HG03432 (cell line): ENCODE results near the gene SCYGR1.
"Not testable (repeated sequence)": the region's sequence is repeated elsewhere in the genome, so short reads cannot be mapped to it uniquely, and the experiment has no call there.

ENCODE experiments used
- ATAC-seq: cut with Tn5 transposase; IDR thresholded peaks from one replicate; pipeline ENCODE4 v1.9.1; 2021; ENCODE audit warnings: mild to moderate bottlenecking, moderate library complexity; ENCODE audit not compliant: unreplicated experiment

SCYGR1 gene

DNA sequence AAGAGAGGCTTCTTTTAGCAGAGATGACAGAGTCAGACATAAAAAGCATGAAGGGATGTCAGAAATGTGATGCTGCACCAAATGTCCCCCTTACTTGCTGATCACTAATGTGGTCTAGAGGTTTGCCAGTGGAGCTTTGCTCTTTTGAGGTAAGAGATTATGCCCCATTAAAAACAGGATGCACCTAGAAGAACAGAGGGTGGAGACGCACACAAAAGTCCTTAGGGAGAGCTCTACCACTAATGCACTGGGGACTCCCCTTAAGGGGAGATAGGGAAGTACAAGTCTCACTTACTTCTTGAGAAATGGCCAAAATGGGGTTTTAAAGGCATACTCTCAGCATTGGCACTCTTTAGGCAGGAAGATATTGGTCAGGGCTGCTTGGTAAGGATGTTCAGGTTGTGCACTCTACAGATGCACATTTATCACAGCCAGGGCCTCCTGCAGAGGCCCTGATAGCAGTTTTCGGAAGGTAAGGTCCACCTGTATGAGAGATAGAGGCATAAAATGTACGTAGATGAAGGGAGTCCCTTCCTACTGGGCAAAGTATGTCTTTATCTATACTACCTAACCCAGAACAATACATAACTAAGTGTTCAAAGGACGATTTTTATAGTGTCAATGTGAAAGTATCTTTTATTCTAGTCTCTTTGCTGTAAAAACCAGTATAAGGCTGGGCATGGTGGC, 17.0 kb upstream of the SCYGR1 start:
- ATAC-seq = no peak

DNA sequence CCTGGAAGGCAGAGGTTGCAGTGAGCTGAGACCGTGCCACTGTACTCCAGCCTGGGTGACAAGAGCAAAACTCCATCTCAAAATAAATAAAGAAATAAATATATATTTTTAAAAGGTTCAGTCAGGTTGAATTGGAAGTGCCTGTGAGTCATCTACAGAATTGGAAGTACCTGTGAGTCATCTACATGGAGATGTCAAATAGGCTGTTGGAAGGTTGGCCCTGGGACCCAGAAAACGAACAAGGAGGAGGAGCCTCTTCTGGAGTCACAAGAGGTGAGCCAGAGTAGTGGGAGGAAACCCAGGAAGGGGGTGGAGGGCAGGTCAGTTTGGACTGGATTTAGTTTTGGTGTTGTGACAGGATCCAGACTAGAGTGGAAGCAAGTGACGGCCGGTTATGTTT, 15.2 kb upstream of the SCYGR1 start:
- no peak for ATAC-seq

DNA sequence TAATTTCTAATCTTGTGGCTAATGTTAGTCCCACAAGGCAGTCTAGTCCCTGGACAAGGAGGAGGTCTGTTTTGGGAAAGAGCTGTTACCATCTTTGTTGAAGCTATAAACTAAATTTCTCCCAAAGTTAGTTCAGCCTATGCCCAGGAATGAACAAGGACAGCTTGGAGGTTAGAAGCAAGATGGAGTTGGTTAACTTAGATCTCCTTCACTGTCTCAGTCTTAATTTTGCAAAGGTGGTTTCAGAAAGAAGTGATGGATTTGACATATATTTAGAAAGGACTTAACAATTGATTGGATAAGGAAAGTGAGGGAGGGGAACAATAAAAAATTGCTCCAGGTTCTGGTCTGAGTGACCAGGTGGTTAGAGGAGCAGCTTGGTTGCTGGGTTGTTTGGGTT, 14.6 kb upstream of the SCYGR1 start:
- ATAC-seq = no peak

DNA sequence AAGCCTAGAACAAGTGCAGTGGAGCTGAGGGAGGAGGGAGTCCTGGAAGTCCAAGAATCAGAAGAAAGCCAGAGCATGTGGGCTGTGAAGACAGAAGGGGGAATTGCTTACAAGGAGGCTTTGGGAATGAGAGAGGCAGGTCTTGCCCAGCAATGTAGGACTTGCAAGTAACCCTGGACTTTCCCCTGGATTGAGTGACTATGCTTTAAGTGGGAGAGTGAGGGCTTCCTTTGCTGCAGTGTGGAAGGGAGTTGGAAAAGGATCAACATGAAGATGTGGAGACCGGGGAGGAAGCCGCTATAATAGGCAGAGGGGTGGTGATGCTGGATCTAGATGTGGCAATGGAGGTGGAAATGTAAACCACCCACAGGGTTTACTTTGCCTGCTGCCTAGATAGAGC, 13.8 kb upstream of the SCYGR1 start:
- ATAC-seq = no peak

DNA sequence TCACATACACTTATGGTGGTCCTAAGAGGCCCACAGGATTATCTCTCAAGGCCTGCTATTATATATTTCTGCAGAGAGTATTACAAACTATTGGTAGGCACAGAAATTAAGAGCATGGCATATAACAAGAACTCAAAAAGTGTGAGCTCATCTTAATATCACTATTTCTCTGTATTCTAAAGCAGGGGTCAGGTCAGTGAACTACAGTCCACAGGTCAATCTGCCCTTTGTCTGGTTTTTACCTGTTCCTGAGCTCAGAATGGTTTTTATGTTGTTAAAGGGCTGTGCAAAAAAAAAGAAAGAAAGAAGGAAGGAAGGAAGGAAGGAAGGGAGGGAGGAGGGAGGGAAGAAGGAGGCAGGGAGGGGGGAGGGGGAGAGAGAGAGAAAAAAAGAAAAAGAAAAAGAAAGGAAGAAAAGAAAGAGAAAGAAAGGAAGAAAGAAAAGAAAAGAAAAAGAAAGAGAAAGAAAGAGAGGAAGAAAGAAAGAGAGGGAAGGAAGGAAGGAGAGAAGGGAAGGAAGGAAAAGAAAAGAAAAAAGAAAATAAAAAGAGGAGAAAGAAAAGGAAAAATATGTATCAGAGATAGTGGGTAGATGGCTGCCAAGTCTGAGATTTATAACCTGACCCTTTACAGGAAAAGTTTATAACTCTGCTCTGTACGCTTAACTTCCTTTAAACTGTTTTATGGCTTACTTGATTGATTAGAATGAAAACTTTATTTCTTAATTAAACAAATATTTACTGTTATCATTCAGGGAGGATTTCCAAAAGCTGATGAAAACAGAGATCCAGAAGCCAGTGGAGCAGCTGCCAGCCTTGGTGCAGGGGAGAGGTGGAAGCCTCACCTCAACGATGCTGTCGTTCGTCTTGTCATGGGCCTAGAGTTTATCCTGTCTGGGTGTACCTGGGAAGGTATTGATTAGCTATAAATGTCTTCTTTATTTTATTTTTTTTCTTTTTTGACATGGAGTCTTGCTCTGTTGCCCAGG, 11.2 kb upstream of the SCYGR1 start:
- no peak for ATAC-seq

DNA sequence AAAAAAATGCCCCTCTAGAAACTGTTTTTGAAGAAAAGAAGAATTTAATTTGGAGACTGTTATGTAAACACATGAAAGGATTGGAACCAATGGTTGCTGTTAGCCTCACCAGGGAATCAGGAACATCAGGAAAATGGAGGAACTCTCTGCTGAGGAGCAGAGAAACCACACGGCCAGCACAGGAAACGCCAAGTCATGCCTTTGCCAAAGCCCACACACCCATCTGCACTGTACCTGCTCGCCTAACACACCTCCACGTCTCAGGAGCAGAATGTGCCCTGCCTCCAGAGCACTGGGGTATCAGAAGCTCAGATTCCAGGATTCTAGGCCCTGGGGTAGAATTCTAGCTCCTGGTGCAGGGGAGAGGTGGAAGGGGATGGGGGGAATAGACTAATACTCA, 9.8 kb upstream of the SCYGR1 start:
- ATAC-seq = no peak

DNA sequence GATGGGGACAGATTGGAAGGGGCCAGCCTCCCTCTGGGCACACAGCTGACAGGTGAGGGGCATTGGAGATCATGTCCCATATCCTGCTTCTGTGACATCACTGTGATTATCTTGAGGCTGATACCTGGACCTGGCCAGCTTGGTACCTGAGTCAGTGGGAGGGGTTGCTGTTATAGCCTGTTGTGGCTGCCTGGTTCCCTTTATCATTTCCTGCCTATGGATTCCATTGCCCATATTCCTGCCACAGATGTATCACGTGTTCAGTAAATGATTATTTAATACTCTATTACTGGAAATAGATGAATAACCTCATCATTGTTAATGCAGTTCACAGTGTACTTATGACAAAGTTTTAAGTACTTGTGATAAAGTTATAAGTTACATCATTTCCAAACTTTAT, 7.8 kb upstream of the SCYGR1 start:
- no peak for ATAC-seq

DNA sequence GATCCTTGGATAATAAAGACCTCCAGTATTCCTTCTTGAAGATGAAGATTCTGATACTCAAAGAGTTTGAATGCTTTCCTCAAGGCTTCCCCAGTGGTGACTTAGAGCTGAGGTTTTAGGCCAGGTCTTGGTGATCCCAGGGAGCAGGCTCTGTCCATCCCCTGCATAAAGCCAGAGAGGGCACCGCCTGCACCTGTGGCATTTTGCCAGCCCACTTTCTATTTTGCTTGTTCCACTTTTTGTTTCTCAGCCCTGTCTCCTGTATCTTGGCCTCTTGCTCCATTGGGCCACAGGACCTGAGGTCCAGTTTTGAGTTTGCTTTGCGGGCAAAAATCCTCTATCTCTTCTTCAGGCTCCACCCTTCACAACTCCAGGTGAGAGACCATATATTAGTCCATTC, 6.7 kb upstream of the SCYGR1 start:
- ATAC-seq = no peak

DNA sequence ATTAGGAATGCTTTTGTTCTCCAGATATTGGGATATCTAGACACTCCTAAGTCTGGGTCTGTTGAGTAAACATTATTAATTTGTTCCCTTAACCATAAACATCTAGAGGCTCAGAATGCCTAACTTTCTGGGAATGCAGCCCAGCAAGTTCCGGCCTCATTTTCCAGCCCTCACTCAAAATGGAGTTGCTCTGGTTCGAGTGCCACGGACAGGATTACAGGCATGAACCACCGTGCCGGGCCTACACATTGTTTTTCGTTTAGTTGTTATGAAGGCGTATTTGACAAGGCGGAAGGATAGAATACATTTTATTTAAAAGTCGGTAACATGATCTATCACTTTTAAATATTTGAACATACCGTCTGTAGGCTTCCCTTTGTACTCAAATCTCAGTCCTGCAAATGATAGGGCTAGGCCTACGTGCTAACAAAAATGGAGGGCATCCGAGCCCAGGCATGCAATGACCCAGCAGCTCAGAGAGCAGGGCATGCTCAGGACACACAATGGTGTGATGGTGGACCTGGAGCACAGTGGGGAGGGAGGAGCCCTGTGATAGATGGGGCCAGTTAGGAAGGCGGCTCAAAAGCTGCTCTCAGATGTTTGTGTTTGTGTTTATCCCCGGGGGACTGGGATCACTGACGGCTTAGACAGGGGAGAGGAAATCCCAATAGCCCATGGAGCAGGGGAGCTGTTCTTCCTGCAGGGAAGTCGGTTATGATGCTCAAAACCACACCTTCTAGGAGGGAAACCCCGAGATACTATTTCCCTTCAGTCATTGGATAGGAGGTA, 2.9 kb upstream of the SCYGR1 start:
- no peak for ATAC-seq

DNA sequence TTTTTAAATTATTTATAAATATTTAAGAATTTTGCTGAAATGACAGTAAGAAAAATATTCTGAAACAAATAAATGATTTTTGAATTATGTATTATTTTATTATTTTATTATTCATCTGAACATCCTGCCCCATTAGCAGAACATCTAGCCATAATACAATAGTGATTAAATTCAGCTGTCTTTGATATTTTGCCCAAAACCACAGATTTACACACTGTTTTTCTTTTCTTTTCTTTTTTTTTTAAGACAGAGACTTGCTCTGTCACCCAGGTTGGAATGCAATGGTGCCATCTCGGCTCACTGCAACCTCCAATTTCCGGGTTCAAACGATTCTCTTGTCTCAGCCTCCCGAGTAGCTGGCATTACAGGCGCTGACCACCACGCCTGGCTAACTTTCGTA, 1.9 kb upstream of the SCYGR1 start:
- ATAC-seq = no peak

DNA sequence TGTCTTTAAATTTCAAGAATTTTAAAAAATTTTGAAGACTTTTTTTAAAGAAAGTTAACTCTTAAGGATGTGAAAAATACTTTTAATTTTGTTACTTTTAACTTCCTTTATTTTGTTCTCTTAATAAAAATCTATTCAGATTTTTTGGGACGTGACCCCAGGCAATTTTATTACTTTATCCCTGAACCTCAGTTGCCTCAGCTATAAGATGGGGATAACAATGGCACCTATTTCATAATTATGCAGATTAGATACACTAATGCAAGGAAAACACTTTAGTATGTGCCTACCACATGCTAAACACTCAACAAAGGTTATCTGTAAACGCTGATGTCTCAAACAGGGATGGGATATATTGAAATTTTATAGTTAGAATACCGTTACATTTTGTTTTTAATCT, 1.5 kb upstream of the SCYGR1 start:
- no peak for ATAC-seq

DNA sequence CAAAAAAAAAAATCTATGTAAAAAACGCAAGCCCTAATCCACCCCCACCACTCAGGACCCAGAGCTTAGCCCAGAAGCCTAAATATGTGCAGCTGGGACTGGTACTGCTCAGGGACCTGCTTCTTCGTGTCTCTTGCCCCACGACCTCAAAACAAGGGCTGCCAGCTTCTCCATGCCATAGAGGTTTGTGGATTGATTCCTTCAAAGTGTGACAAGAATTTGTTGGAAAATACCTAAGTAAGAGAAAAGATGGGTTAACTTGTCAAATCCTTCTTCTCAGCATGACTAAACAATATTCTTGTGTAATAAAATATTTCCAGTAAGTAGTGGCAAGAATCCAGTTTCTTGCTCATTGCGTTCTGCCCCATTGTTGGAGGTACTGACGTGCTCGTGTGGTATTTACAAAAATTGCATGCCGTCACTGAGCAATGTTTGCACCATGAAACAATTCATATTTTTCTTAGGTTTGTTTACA, 825 bp upstream of the SCYGR1 start:
- ATAC-seq = no peak

DNA sequence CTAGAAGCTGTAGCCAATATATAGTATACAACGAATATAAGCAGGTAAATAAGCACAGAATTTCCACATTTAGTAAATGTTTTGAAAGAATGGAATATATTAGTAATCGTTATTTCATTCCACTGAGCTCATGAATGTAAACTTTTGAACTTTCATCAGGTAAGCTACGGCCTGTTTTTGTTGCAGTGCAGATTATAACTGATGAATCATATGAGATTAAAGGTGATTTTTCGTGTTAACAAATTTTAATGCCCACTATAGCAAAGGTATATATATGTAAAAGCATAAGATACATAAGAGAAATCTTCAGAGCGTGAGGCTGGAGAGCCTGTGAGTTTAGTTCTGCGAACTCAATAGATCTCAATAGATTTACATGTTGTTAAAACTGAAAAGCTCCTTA, 1.1 kb downstream of the SCYGR1 start:
- ATAC-seq = no peak

DNA sequence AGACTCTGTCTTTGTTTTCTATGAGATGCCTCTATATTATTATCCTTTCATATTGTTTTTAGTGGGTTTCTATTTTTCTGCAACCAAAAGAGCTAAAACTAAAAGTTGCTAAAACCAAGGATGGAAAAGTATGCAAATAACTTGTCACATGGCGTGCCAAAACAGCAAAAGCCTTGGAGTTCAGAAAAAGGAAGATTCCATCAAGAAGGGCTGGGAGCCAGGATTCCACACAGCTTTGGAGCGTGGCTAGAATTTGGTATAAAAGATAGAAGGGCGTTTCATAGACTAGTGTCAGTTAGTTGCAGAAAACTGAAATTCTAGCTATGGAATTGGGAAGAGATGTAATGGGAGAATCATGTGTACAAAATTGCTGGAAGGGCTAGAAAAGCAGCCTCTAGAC, 4.1 kb downstream of the SCYGR1 start:
- ATAC-seq = no peak

DNA sequence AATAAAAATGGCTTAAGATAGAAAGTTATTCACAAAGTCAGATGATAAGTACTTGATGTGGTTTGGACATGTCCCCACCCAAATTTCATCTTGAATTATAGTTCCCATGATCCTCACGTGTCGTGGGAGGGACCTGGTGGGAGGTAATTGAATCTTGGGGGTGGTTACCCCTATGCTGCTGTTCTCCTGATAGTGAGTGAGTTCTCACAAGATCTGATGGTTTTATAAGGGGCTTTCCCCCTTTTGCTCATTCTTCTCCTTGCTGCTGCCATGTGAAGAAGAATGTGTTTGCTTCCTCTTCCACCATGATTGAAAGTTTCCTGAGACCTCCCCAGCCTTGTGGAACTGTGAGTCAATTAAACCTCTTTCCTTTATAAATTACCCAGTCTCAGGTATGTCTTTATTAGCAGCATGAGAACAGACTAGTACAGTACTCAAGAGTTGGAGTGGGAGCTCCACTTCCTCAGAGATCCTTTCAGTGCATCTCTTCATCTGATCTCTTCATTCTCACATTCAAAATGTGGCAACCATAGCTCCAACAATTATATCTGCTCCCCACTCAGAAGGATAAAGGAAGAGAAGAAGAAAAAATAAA, 5.4 kb downstream of the SCYGR1 start:
- not testable (repeated sequence) for ATAC-seq

DNA sequence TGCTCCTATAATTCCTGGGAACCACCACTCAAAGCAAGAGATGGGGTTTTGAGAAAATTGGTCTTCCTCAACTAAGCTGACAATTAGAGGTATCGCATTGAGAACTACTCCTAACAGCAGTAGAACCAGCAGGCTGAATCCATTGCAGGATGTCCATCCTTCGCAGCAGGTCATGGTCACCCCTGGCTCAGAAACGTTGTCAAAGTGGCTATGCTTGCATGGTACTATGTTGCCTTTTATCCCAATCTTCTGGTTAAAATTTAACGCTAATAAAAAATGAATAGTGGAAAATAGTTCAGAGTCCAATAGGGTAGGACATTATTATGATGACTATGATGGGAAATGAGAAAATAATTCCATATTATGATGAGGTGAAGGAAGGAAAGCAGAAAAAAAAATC, 8.7 kb downstream of the SCYGR1 start, which contains the start of gene TM4SF20:
Gene TM4SF20, minus strand, starts transcription at position 212 of the 400 bp plus-strand sequence. Its CDS starts 38 bp downstream, at position 174.
- no peak for ATAC-seq

DNA sequence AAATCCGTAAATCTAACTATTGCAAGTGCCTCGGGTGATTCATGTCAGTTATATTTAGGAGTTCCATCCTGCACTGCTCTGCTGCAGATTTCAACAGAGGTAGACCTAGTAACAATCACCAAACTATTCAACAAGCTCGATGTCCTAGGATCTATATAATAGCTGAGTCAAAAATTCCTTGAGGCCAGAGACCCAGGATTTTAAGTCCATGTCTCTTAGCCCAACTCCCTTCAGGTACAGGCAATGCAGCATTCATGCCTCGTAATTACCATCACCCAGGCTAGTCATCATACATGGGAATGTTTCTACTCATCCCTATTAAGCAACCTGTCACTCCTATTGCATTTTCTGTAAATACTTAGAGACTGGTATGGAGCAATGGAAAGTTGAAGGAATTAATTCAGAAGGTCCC, 9.4 kb downstream of the SCYGR1 start:
- ATAC-seq = no peak

DNA sequence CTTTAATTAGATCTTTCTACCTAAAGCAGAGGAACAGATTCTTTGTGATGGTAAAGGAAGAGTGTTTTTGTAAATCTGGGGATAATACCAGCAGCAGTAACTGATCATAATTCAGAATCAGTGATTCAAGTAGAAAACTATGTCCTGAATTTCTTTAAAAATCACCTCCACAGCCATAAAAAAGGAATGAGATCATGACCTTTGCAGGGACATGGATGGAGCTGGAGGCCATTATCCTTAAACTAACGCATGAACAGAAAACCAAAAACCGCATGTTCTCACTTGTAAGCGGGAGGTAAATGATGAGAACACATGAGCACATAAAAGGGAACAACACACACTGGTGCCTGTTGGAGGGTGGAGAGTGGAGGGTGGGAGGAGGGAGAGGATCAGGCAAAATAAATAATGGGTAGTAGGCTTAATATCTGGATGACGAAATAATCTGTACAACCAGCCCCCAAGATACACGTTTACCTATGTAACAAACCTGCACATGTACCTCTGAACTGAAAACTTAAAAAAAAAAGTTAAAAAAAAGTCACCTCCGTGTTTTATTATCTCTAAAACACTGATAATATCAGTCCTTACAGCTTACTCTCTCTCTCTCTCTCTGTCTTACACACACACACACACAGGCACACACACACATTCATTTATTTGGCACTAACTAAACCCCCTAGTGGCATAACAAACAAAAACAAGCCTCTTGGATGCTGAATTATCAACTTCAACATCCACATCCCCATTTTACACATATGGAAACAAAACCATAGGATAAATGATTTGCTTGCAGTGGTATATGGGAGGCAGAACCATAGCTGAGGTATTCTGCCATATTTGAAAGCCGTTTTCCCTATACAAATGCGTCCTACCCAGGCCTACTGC, 10.0 kb downstream of the SCYGR1 start:
- ATAC-seq = no peak

DNA sequence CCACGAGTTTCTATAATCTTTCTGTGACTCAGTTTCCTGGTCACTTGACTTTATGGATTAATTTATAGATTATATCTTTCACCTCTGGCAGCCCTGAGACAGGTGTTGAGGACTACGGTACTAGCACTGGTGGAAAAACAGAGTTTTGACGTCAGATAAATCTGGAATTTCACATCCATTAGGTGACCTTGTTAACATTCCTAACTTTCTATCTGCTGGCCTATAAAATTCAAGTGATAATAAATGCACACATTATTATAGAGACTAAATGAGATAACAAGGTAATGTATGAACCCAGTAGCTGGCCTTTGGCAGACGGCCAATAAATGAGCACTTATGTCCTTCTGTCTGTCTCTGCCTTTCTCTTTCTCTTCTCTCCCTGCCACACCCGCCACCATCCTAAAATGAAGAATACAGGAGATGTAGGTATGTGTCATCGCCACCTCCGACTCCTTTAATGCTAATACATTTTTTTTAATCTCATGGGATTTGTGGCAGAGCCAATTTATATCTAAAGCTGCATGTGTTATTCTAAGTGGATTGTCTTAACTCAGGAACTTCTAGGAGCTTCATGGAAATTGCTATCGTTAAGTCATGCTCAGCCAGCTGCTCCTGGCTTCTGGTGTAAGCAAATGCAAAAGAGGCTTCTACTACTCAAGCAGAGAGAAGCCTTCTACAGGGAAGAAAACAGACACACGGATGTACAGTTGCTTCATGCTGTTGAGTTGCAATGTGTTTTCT, 10.9 kb downstream of the SCYGR1 start:
- ATAC-seq = no peak
